IPS-20b (cell line): Measurements from ENCODE around the gene TP73.

Experiments
- H3K27ac ChIP-seq: one replicate; pipeline ENCODE4 v1.5.1; 2013; ENCODE audit warnings: low read length
- H3K27me3 ChIP-seq: 2 replicates; pipeline ENCODE4 v1.6.1; 2013; ENCODE audit warnings: mild to moderate bottlenecking, low read length, inconsistent platforms; ENCODE audit not compliant: insufficient read depth
- H3K36me3 ChIP-seq: 2 replicates; pipeline ENCODE4 v1.6.1; 2013; ENCODE audit warnings: low read depth, mild to moderate bottlenecking, inconsistent platforms, low read length, moderate library complexity; ENCODE audit not compliant: insufficient read depth
- H3K4me1 ChIP-seq: 2 replicates; pipeline ENCODE4 v1.6.1; 2013; ENCODE audit warnings: mild to moderate bottlenecking, control low read depth, inconsistent platforms, low read length, moderate library complexity; ENCODE audit not compliant: insufficient read depth
- H3K4me3 ChIP-seq: 2 replicates; pipeline ENCODE4 v1.5.1; 2013; ENCODE audit warnings: mild to moderate bottlenecking, low read length, inconsistent platforms
- H3K9ac ChIP-seq: 2 replicates; pipeline ENCODE4 v1.6.1; 2013; ENCODE audit warnings: low read depth, mild to moderate bottlenecking, inconsistent platforms, low read length, moderate library complexity
- H3K9me3 ChIP-seq: 2 replicates; pipeline ENCODE4 v1.6.1; 2013; ENCODE audit warnings: mild to moderate bottlenecking, low read depth, low read length, inconsistent platforms; ENCODE audit not compliant: insufficient read depth

The TP73 gene

GRCh38 chr1:3672971-3673361, 20.6 kb downstream of the TP73 start:
- peaks cover 4% of the 10 kb centered on the region; the same call in 1 of the 2 replicates for H3K4me1 ChIP-seq
- no peak overlapping the region for H3K27ac ChIP-seq
- H3K36me3 ChIP-seq, result no peaks in the 10 kb centered on the region
- H3K27me3 ChIP-seq, result peaks cover 17% of the 10 kb centered on the region
- H3K4me3 ChIP-seq, result no peak overlapping the region
- H3K9ac ChIP-seq, result no peak overlapping the region
- no peaks in the 10 kb centered on the region for H3K9me3 ChIP-seq

- no peak overlapping the region for H3K4me3 ChIP-seq
- no peak overlapping the region for H3K27ac ChIP-seq
Observed at GRCh38 chr1:3673381-3674099, 21.2 kb downstream of the TP73 start.

GRCh38 chr1:3674100-3675094, 22.1 kb downstream of the TP73 start:
- Histone ChIP-seq H3K4me1 (peaks cover 4% of the 10 kb centered on the region; the same call in 1 of the 2 replicates), H3K4me3 (no peak overlapping the region; the same call in 1 of the 2 replicates), H3K9me3 (no peaks in the 10 kb centered on the region), H3K9ac (no peak overlapping the region), H3K27ac (peak overlapping the region; percentile 47), H3K36me3 (no peaks in the 10 kb centered on the region), H3K27me3 (peaks cover 13% of the 10 kb centered on the region; the same call in 1 of the 2 replicates)

More at GRCh38 chr1:3673381-3674099, 21.2 kb downstream of the TP73 start:
- H3K4me1 ChIP-seq, result peaks cover 4% of the 10 kb centered on the region; the same call in 1 of the 2 replicates
- H3K9ac ChIP-seq, result no peak overlapping the region
- peaks cover 13% of the 10 kb centered on the region; the same call in 1 of the 2 replicates for H3K27me3 ChIP-seq
- H3K9me3 ChIP-seq, result no peaks in the 10 kb centered on the region
- H3K36me3 ChIP-seq, result no peaks in the 10 kb centered on the region

DNA sequence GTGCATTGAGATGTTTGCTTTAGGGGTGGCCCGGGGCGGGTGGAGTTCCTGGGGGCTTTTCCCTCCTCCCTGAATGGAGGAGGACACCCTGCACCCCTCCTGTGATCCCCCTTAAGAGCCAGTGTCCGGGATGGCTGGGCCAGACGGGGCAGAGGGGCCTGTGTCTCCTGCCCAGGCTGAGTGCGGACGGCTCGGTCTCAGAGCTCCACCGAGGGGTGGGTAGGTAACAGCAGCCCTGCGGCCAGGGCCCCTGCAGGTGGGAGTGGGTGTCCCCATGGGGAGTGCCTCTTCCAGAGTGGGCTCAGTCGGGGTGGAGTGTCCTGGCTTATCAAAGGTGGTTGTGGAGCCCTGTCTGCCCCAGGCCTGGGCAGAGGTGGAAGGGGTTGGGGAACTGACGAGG, 23.1 kb downstream of the TP73 start:
- Histone ChIP-seq H3K9ac (peak overlapping the region; percentile 58; the same call in 1 of the 2 replicates), H3K27ac (no peak overlapping the region), H3K4me1 (peaks cover 4% of the 10 kb centered on the region; the same call in 1 of the 2 replicates), H3K9me3 (no peaks in the 10 kb centered on the region), H3K4me3 (peak overlapping the region; percentile 41; the same call in 1 of the 2 replicates), H3K27me3 (peaks cover 13% of the 10 kb centered on the region; the same call in 1 of the 2 replicates), H3K36me3 (no peaks in the 10 kb centered on the region)

- no peaks in the 10 kb centered on the region for H3K36me3 ChIP-seq
- H3K4me1 ChIP-seq, result peaks cover 4% of the 10 kb centered on the region; the same call in 1 of the 2 replicates
- no peaks in the 10 kb centered on the region for H3K9me3 ChIP-seq
- peaks cover 3% of the 10 kb centered on the region; the same call in 1 of the 2 replicates for H3K27me3 ChIP-seq
- no peak overlapping the region for H3K9ac ChIP-seq
- no peak overlapping the region for H3K4me3 ChIP-seq
- H3K27ac ChIP-seq, result no peak overlapping the region
Observed at GRCh38 chr1:3676581-3677470, 24.5 kb downstream of the TP73 start.

GRCh38 chr1:3677484-3677883, 25.2 kb downstream of the TP73 start:
- no peak overlapping the region for H3K4me3 ChIP-seq
- no peak overlapping the region for H3K9ac ChIP-seq
- no peaks in the 10 kb centered on the region; the same call in 1 of the 2 replicates for H3K27me3 ChIP-seq
- no peak overlapping the region for H3K27ac ChIP-seq
- peaks cover 4% of the 10 kb centered on the region; the same call in 1 of the 2 replicates for H3K4me1 ChIP-seq
- no peaks in the 10 kb centered on the region for H3K9me3 ChIP-seq
- H3K36me3 ChIP-seq, result no peaks in the 10 kb centered on the region

DNA sequence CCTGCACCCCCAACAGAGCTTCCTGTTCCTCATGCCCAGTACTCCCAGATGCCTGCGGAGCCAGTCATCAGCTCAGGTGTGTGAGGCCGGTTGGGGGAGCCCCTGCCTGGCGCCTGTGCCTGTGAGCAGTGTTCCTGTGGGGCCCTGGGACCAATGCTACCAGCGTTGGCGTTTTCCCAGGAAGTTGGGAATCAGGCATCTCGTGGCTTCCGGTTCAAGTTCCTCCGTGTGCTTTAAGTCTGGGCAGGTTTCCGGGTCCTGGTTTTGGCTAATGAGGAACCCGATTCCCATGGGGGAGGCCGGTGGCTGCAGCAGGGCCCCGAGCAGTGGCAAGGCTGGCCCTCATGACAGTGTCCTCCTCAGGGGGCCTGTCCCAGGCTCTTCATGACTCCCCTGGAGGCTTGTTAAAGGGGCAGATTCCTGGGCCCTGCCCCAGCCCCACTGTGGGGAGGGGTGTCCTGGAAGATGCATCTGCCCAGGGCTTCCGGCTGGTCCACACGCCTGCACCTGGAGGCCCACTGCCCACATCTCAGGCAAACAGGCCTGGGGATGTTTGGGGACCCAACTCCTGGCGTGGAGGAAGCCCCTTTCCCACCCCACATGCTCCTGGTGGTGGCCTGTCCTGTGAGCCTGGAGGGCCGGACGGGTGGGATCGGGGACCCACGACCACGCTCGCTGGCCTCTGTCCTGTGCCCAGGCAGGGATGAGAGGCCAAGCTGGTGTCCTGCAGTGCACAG, 26.2 kb downstream of the TP73 start:
- Histone ChIP-seq H3K4me3 (no peak overlapping the region), H3K4me1 (peaks cover 4% of the 10 kb centered on the region; the same call in 1 of the 2 replicates), H3K9me3 (no peaks in the 10 kb centered on the region), H3K9ac (no peak overlapping the region), H3K36me3 (no peaks in the 10 kb centered on the region), H3K27me3 (peaks cover 8% of the 10 kb centered on the region), H3K27ac (no peak overlapping the region)

DNA sequence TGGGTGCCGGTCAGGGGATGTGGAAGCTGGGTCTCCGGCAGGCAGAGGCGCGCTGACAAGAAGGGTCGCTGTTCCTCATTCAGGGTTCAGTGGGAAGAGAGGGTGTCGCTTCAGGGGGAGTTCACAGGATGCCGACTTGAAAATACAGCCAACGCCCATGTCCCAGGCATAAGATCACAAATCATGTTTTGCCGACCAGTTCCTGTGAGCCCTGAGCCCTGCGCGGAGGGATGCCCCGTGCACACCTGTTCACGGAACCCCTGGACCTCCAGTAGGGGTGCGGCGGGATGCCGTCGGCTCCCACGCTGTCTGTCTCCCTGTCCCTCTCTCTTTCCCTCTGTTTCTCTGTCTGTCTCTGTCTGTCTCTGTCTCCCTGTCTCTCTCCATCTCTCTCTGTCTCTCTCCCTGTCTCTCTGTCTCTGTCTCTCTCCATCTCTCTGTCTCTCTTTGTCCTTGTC, 26.8 kb downstream of the TP73 start:
- no peaks in the 10 kb centered on the region for H3K9me3 ChIP-seq
- peaks cover 4% of the 10 kb centered on the region; the same call in 1 of the 2 replicates for H3K4me1 ChIP-seq
- no peaks in the 10 kb centered on the region for H3K36me3 ChIP-seq
- peaks cover 12% of the 10 kb centered on the region for H3K27me3 ChIP-seq
- no peak overlapping the region for H3K27ac ChIP-seq
- H3K4me3 ChIP-seq, result no peak overlapping the region
- H3K9ac ChIP-seq, result no peak overlapping the region

DNA sequence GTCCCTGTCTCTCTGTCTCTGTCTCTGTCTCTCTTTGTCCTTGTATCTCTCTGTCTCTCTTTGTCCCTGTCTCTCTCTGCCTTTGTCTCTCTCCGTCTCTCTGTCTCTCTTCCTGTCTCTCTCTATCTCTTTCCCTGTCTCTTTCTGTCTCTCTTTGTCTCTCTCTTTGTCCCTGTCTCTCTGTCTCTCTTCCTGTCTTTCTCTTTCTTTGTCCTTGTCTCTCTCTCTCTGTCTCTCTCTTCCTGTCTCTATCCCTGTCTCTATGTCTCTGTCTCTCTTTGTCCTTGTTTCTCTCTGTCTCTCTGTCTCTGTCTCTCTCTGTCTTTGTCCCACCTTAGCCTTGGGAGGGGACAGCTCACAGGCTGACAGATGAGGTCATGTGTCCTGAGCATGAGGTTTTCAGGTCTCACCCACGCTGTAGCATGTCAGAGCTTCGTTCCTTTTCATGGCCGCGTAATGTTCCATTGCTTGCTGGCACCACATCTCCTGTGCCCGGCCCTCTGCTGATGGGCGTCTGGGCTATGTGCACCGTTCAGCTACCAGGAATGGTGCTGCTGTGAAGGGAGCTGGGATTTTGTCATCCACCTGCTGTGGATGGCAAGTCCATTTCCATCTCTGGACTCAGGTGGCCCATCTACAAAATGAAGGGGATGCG, 27.6 kb downstream of the TP73 start:
- no peak overlapping the region for H3K4me3 ChIP-seq
- H3K9ac ChIP-seq, result no peak overlapping the region
- H3K27ac ChIP-seq, result no peak overlapping the region
- H3K36me3 ChIP-seq, result no peaks in the 10 kb centered on the region
- peaks cover 20% of the 10 kb centered on the region for H3K27me3 ChIP-seq
- H3K4me1 ChIP-seq, result no peaks in the 10 kb centered on the region; the same call in 1 of the 2 replicates
- H3K9me3 ChIP-seq, result no peaks in the 10 kb centered on the region
